K562 (cell line): Measurements from ENCODE around the gene ESR2. TPM values are rescaled to one million over a fixed set of nuclear protein-coding genes. Genes with fewer than 3 reads are reported as not detected.

Experiments
- ATAC-seq: fragments of 200-7000 bp; cut with Tn5 transposase; 3 replicates; pipeline ENCODE4 v1.9.1; 2020; ENCODE audit warnings: moderate library complexity
- BruUV-seq: library from RNA; stranded (reverse); fragments of 400-500 nt; replicated peaks from 2 replicates; lab custom pipeline; 2021; lab: Mats Ljungman, UMichigan
- CTCF ChIA-PET: fragments of 300-600 bp; formaldehyde crosslinking; extraction: SDS; loops from one replicate; lab custom pipeline; 2021; ENCODE audit warnings: low intra/inter-chr PET ratio; lab: Yijun Ruan, JAX
- POLR2A ChIA-PET: fragments of 300-600, 350-650 bp; sonication (Branson Sonifier 250); formaldehyde crosslinking; extraction: SDS; loops from one replicate; lab custom pipeline; 2021; ENCODE audit warnings: antibody characterized with exemption, inconsistent platforms; lab: Yijun Ruan, JAX
- DNase-seq, 4 experiments: peaks; one replicate each; pipeline versions ENCODE4 v3.0.0 to v3.0.0-alpha.2; 2011 to 2018; ENCODE audit warnings: low spot score in 3 of 4, mixed read lengths in 3 of 4; ENCODE audit errors: extremely low read depth in 1 of 4
- FAIRE-seq: peaks from 2 replicates; lab custom pipeline; 2011; peaks lifted over from hg19 to GRCh38; lab: Jason Lieb, UNC
- H2AFZ ChIP-seq: 2 replicates; pipeline ENCODE4 v1.6.0; 2011; ENCODE audit warnings: low read depth, low read length, control low read depth, inconsistent platforms
- H3K27ac ChIP-seq: fragments of 200-600 bp; 3 replicates; pipeline ENCODE4 v1.8.0; 2011; ENCODE audit warnings: low read depth, mild to moderate bottlenecking, control low read depth, inconsistent platforms, low read length, moderate library complexity, mixed read lengths; ENCODE audit errors: extremely low read depth
- H3K27me3 ChIP-seq, 2 experiments: fragments of 300-600 bp in 1 of 2; 2 replicates in 1 of 2; 3 replicates in 1 of 2; pipeline versions ENCODE4 v1.6.0 to v1.8.0; 2011; ENCODE audit warnings: inconsistent platforms in 2 of 2, low read length in 2 of 2, mild to moderate bottlenecking in 1 of 2, mixed read lengths in 1 of 2, moderate library complexity in 1 of 2; ENCODE audit not compliant: control insufficient read depth in 2 of 2, insufficient read depth in 2 of 2
- H3K36me3 ChIP-seq: fragments of 300-600 bp; 3 replicates; pipeline ENCODE4 v1.8.0; 2011; ENCODE audit warnings: mild to moderate bottlenecking, low read length, inconsistent platforms; ENCODE audit not compliant: control insufficient read depth, insufficient read depth
- H3K4me1 ChIP-seq, 2 experiments: fragments of 200-600 bp in 1 of 2; replicated peaks in 1 of 2; 2 replicates in 1 of 2; 3 replicates in 1 of 2; pipeline versions ENCODE4 v1.5.1 to v1.8.0; 2011; ENCODE audit warnings: inconsistent platforms in 2 of 2, low read length in 2 of 2, mild to moderate bottlenecking in 1 of 2, mixed read lengths in 1 of 2, moderate library complexity in 1 of 2; ENCODE audit not compliant: control insufficient read depth in 2 of 2, insufficient read depth in 2 of 2
- H3K4me2 ChIP-seq: 2 replicates; pipeline ENCODE4 v1.6.1; 2011; ENCODE audit warnings: low read length, control low read depth, inconsistent platforms, mixed read lengths; ENCODE audit not compliant: insufficient read depth
- H3K4me3 ChIP-seq: fragments of 200-600 bp; sonication (generic), shearing (Covaris generic); 2 replicates; pipeline ENCODE4 v1.5.1; 2016; ENCODE audit warnings: control low read depth, inconsistent platforms
- H3K79me2 ChIP-seq: fragments of 200-600 bp; 3 replicates; pipeline ENCODE4 v1.8.0; 2011; ENCODE audit warnings: low read length, inconsistent platforms; ENCODE audit not compliant: control insufficient read depth, insufficient read depth
- H3K9ac ChIP-seq, 2 experiments: 2 replicates each; pipeline versions ENCODE4 v1.6.0 to v1.6.1; 2011; ENCODE audit warnings: low read depth in 2 of 2, low read length in 2 of 2, control low read depth in 1 of 2, inconsistent platforms in 1 of 2, mild to moderate bottlenecking in 1 of 2, mixed read lengths in 1 of 2; ENCODE audit not compliant: insufficient read depth in 1 of 2
- H3K9me1 ChIP-seq: one replicate; pipeline ENCODE4 v1.6.0; 2011; ENCODE audit warnings: inconsistent platforms, mild to moderate bottlenecking, low read length, moderate library complexity; ENCODE audit not compliant: control insufficient read depth, insufficient read depth
- H3K9me3 ChIP-seq: replicated peaks from 2 replicates; pipeline ENCODE4 v1.5.1; 2011; ENCODE audit warnings: low read depth, low read length, inconsistent platforms; ENCODE audit not compliant: control insufficient read depth, insufficient read depth
- H4K20me1 ChIP-seq: replicated peaks from 2 replicates; pipeline ENCODE4 v1.6.1; 2011; ENCODE audit warnings: low read length, inconsistent platforms, mixed read lengths; ENCODE audit not compliant: control insufficient read depth, insufficient read depth
- BCOR ChIP-seq: fragments of 450-650 bp; IDR thresholded peaks from 2 replicates; pipeline ENCODE4 v1.6.1; 2016
- BRCA1 ChIP-seq, 2 experiments: fragments of 450-650 bp in 1 of 2; sonication (generic) in 1 of 2; formaldehyde crosslinking in 1 of 2; IDR thresholded peaks; 2 replicates each; pipeline versions ENCODE4 v1.5.0 to v1.6.1; 2017 to 2020; ENCODE audit warnings: mild to moderate bottlenecking in 1 of 2, missing genetic modification reagents in 1 of 2
- FOXO4 ChIP-seq: fragments of 450-650 bp; formaldehyde crosslinking; IDR thresholded peaks from 2 replicates; pipeline ENCODE4 v1.4.0; 2020; ENCODE audit warnings: mild to moderate bottlenecking, moderate library complexity
- HINFP ChIP-seq: fragments of 450-650 bp; conservative IDR thresholded peaks from 2 replicates; pipeline ENCODE4 v1.6.1; 2016; ENCODE audit warnings: missing genetic modification characterization, low read depth, mild to moderate bottlenecking, control low read depth, missing compliant biosample characterization
- ILF3 ChIP-seq: fragments of 450-650 bp; IDR thresholded peaks from 2 replicates; pipeline ENCODE4 v1.6.1; 2018; ENCODE audit warnings: antibody characterized with exemption, mild to moderate bottlenecking, moderate library complexity, borderline replicate concordance
- MCM5 ChIP-seq: fragments of 450-650 bp; IDR thresholded peaks from 2 replicates; pipeline ENCODE4 v1.6.1; 2016; ENCODE audit warnings: low read depth
- POLR2AphosphoS5 ChIP-seq: IDR thresholded peaks from 2 replicates; pipeline ENCODE4 v1.6.1; 2011; ENCODE audit warnings: mild to moderate bottlenecking, low read depth, low read length, moderate library complexity; ENCODE audit not compliant: control insufficient read depth, insufficient read depth
- POLR2H ChIP-seq: IDR thresholded peaks from 2 replicates; pipeline ENCODE4 v1.6.1; 2016; ENCODE audit warnings: missing genetic modification characterization, low read depth, mild to moderate bottlenecking, control low read depth, missing compliant biosample characterization, moderate library complexity
- PTTG1 ChIP-seq: fragments of 450-650 bp; IDR thresholded peaks from 2 replicates; pipeline ENCODE4 v1.6.1; 2016; ENCODE audit warnings: low read depth, mild to moderate bottlenecking, missing genetic modification characterization, missing compliant biosample characterization
- RBM15 ChIP-seq: fragments of 200-400 bp; formaldehyde crosslinking; IDR thresholded peaks from 2 replicates; pipeline ENCODE4 v1.6.1; 2018; ENCODE audit warnings: mild to moderate bottlenecking, low read length, moderate library complexity; ENCODE audit not compliant: insufficient read depth
- RFX1 ChIP-seq: fragments of 450-650 bp; IDR thresholded peaks from 2 replicates; pipeline ENCODE4 v1.6.1; 2016; ENCODE audit warnings: mild to moderate bottlenecking, moderate library complexity
- RNF2 ChIP-seq: sonication (generic); IDR thresholded peaks from 2 replicates; pipeline ENCODE4 v1.6.1; 2016
- SMARCA5 ChIP-seq: fragments of 450-650 bp; IDR thresholded peaks from 2 replicates; pipeline ENCODE4 v1.6.1; 2016
- TEAD1 ChIP-seq, 2 experiments: fragments of 450-650 bp in 1 of 2; sonication (generic) in 1 of 2; formaldehyde crosslinking; IDR thresholded peaks; 2 replicates each; pipeline versions ENCODE4 v1.4.0 to v1.8.0; 2020 to 2022; ENCODE audit warnings: mild to moderate bottlenecking in 2 of 2, missing genetic modification reagents in 1 of 2
- ZNF253 ChIP-seq: fragments of 250-450 bp; sonication (Bioruptor Pico); conservative IDR thresholded peaks from 2 replicates; pipeline ENCODE4 v1.6.1; 2021; ENCODE audit warnings: mild to moderate bottlenecking
- WGBS: fragments of 100-300 bp; shearing (Covaris generic); methylation state at CpG from one replicate; pipeline ENCODE4 v1.1.6; 2016; ENCODE audit warnings: low coverage, mixed read lengths; ENCODE audit not compliant: insufficient coverage; ENCODE audit errors: missing lambda C conversion rate; 5-methylcytosine and 5-hydroxymethylcytosine counted together
- in situ Hi-C: fragments of 300-500 bp; cut with MboI; formaldehyde crosslinking; loops from 4 replicates; pipeline ENCODE4 v1.15.0; 2018; ENCODE audit warnings: inconsistent platforms, mixed read lengths
- intact Hi-C: fragments of 100-400 bp; cut with micrococcal nuclease; formaldehyde crosslinking; loops from 2 replicates; pipeline ENCODE4 v1.14.2; 2022
- polyA plus RNA-seq, 8 experiments: library from polyadenylated mRNA; depleted of rRNA in 4 of 8; stranded (reverse) in 5 of 8; unstranded in 3 of 8; fragments of >200 nt; fragmentation: Nextera tagmentation in 2 of 8; fragmentation: Illumina TruSeq in 1 of 8; extraction: Ambion mirVana in 2 of 8; extraction: Trizol in 1 of 8; gene quantifications; 2 replicates each; pipeline versions ENCODE4 v1.2.1 to v1.2.3, GENCODE V29; 2011 to 2014; ENCODE audit warnings: inconsistent platforms in 1 of 8, missing spikeins in 1 of 8
- total RNA-seq, 7 experiments: library from RNA; depleted of rRNA in 6 of 7; stranded (reverse); fragments of >200 nt in 6 of 7; fragmentation: Illumina TruSeq in 2 of 7; extraction: Trizol in 2 of 7; gene quantifications; 2 replicates each; pipeline versions ENCODE4 v1.2.1 to v1.2.3, GENCODE V29; 2011 to 2021; ENCODE audit warnings: low replicate concordance in 1 of 7
- TF ChIP-seq, protein P1 (sequence below): fragments of 250-450 bp; sonication (Bioruptor Pico); IDR thresholded peaks from 2 replicates; pipeline ENCODE4 v1.4.0; 2020; ENCODE audit warnings: mild to moderate bottlenecking

Gene ESR2
- total and polyA plus RNA-seq, 9 of the 15 experiments (the other 6 are each of a cell fraction or from before 2014, with no cell fraction given), result 0.07 to 3.8 (median 2.0) TPM

DNA sequence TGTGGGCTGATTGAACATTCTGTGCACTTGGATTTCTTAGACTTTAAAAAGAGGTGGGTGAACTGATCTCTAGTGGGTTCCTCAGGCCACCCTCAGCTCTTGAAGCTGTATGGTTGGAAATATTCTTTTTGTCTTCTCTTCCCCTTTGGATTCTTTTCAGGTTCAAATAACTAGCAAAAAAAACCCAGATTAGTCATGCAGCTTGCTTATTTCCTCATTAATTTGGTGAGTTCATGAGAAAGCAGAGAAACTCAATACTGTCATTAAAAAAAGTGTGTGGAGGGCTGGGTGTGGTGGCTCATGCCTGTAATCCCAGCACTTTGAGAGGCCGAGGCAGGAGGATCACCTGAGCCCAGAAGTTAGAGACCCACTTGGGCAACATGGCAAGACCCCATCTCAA is 183.4 kb downstream of the ESR2 start (continued):
- TF ChIP-seq POLR2AphosphoS5 (no peak), PTTG1 (no peak), ZNF253 (CRISPR knock-in tag) (no peak), RBM15 (no peak), RNF2 (no peak), FOXO4 (CRISPR knock-in tag) (no peak), SMARCA5 (no peak)

GRCh38 chr14:64109819-64110554 is 184.2 kb downstream of the ESR2 start:
- BruUV-seq, result no TSS peak
- no peak overlapping the region for H2AFZ ChIP-seq
- intact Hi-C loops, result no loop called here
- no peak for TF ChIP-seq TEAD1 (CRISPR knock-in tag; IDR thresholded peaks at IDR 0.05)
- TF ChIP-seq ILF3, result no peak
- TF ChIP-seq BCOR, result no peak
- no peak for TF ChIP-seq BRCA1 (IDR thresholded peaks at IDR 0.05)
- no peak for TF ChIP-seq BRCA1 (CRISPR knock-in tag; IDR thresholded peaks at IDR 0.05)
- TF ChIP-seq HINFP (tag), result no peak
- TF ChIP-seq MCM5, result no peak
- no peak for TF ChIP-seq POLR2H (tag)
- TF ChIP-seq, protein P1, sequence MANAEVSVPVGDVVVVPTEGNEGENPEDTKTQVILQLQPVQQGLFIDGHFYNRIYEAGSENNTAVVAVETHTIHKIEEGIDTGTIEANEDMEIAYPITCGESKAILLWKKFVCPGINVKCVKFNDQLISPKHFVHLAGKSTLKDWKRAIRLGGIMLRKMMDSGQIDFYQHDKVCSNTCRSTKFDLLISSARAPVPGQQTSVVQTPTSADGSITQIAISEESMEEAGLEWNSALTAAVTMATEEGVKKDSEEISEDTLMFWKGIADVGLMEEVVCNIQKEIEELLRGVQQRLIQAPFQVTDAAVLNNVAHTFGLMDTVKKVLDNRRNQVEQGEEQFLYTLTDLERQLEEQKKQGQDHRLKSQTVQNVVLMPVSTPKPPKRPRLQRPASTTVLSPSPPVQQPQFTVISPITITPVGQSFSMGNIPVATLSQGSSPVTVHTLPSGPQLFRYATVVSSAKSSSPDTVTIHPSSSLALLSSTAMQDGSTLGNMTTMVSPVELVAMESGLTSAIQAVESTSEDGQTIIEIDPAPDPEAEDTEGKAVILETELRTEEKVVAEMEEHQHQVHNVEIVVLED (CRISPR knock-in tag), result no peak
- no peak for TF ChIP-seq RFX1

More at GRCh38 chr14:64109819-64110554, 184.2 kb downstream of the ESR2 start:
- Histone ChIP-seq H3K9me3 (no peaks in the 10 kb centered on the region), H3K9ac (no peak overlapping the region), H4K20me1 (0 out of 2 replicates have a peak, but pooled peaks cover 3% of the 10 kb centered on the region), H3K27me3 (peaks cover 0 to 20% of the 10 kb centered on the region in 2 experiments; a peak in 3 of 5 replicates), H3K4me3 (no peak overlapping the region), H3K36me3 (no peaks in the 10 kb centered on the region), H3K79me2 (no peaks in the 10 kb centered on the region), H3K4me2 (no peak overlapping the region), H3K4me1 (no peaks in the 10 kb centered on the region; a peak in 1 of 5 replicates), H3K9me1 (no peaks in the 10 kb centered on the region), H3K27ac (no peak overlapping the region)
- in situ Hi-C loops, result no loop called here
- POLR2A ChIA-PET, result interaction anchor here (0.7 kb wide), 1 partner anchor 13 kb away, joined by 3 read pairs; no protein-coding TSS in a partner anchor
- no peak for DNase-seq
- ATAC-seq, result no peak
- CTCF ChIA-PET, result no interaction called here
- no peak for FAIRE-seq
- WGBS, result 0% methylated on average over 1 of the region's 1 CpG
